ENCODE results near the gene TRIP13. TPM values are rescaled to one million over a fixed set of nuclear protein-coding genes. Genes with fewer than 3 reads are reported as not detected.

Gene TRIP13
- total and polyA plus RNA-seq, 2 of the 13 experiments (the other 11 are each of a cell fraction or from before 2014, with no cell fraction given), result 13.5 to 33.0 TPM

- TF ChIP-seq BRF2 (CRISPR knock-in tag; IDR thresholded peaks at IDR 0.05), result no peak
- 0 out of 2 replicates have a peak, but pooled peaks have one; percentile 44 for TF ChIP-seq HNRNPL (IDR thresholded peaks at IDR 0.05; ENCODE audit: low read depth, low read length)
- TF ChIP-seq ZFP91 (CRISPR knock-in tag; IDR thresholded peaks at IDR 0.05; ENCODE audit: borderline replicate concordance), result peak; percentile 69
- peak; percentile 41; the same call in 1 of the 2 replicates for TF ChIP-seq CBFB (CRISPR knock-in tag; IDR thresholded peaks at IDR 0.05)
- peak; percentile 74 for TF ChIP-seq ZFX (CRISPR knock-in tag; IDR thresholded peaks at IDR 0.05; ENCODE audit: low read depth)
- no peak for TF ChIP-seq CENPBD1 (CRISPR knock-in tag; IDR thresholded peaks at IDR 0.05; ENCODE audit: borderline replicate concordance, low read depth)
- peak; percentile 79 for TF ChIP-seq XRCC5 (optimal IDR thresholded peaks at IDR 0.05; ENCODE audit: low read length)
- TF ChIP-seq HOMEZ (CRISPR knock-in tag; IDR thresholded peaks at IDR 0.05; ENCODE audit: low read depth), result 0 out of 2 replicates have a peak, but pooled peaks have one; percentile 29
- 0 out of 2 replicates have a peak, but pooled peaks have one; percentile 14 for TF ChIP-seq FOXO1 (CRISPR knock-in tag; IDR thresholded peaks at IDR 0.05)
- TF ChIP-seq RAD21 (CRISPR knock-in tag; IDR thresholded peaks at IDR 0.05), result peak; percentile 98
- TF ChIP-seq YEATS2 (CRISPR knock-in tag; IDR thresholded peaks at IDR 0.05; ENCODE audit: borderline replicate concordance), result no peak; the same call in 1 of the 2 replicates
- TF ChIP-seq BORCS8-MEF2B (CRISPR knock-in tag; IDR thresholded peaks at IDR 0.05), result 0 out of 2 replicates have a peak, but pooled peaks have one; percentile 47
- TF ChIP-seq TEAD3 (CRISPR knock-in tag; optimal IDR thresholded peaks at IDR 0.05; ENCODE audit: borderline replicate concordance), result peak; percentile 58
- no peak for TF ChIP-seq CEBPB (IDR thresholded peaks at IDR 0.05; ENCODE audit: borderline replicate concordance, low read depth, low read length)
- TF ChIP-seq SOX5 (CRISPR knock-in tag; IDR thresholded peaks at IDR 0.05; ENCODE audit: borderline replicate concordance), result 0 out of 2 replicates have a peak, but pooled peaks have one; percentile 15
- no peak for TF ChIP-seq SOX13 (IDR thresholded peaks at IDR 0.05)
- TF ChIP-seq SOX13 (CRISPR knock-in tag; conservative IDR thresholded peaks at IDR 0.05 in 1 of 2, IDR thresholded peaks at IDR 0.05 in 1 of 2), result 0 out of 4 replicates have a peak, but pooled peaks of 1 of the 2 experiments have one; percentile 34
Measured at GRCh38 chr5:923281-923873, 30.7 kb downstream of the TRIP13 start (continued).

Measured in HepG2 (cell line).